HepG2 (cell line): ENCODE measurements around the gene POLR2J.

Source experiments
- CTCF ChIP-seq: sonication (generic); formaldehyde crosslinking; IDR thresholded peaks from 2 replicates; pipeline ENCODE4 v1.5.0; 2020; ENCODE audit warnings: mild to moderate bottlenecking, missing genetic modification reagents, moderate library complexity
- KDM5A ChIP-seq: fragments of 200-600 bp; sonication (generic); IDR thresholded peaks from 2 replicates; pipeline ENCODE4 v1.7.0; 2018; ENCODE audit warnings: antibody characterized with exemption, mild to moderate bottlenecking, low read length, borderline replicate concordance
- KLF16 ChIP-seq, 2 experiments: sonication (generic) in 1 of 2; formaldehyde crosslinking in 1 of 2; IDR thresholded peaks; 2 replicates each; pipeline versions ENCODE4 v1.6.1 to v1.8.0; 2016 to 2023; ENCODE audit warnings: missing genetic modification reagents in 2 of 2, missing compliant biosample characterization in 1 of 2
- MYC ChIP-seq: sonication (generic); formaldehyde crosslinking; IDR thresholded peaks from 2 replicates; pipeline ENCODE4 v1.9.0; 2021; ENCODE audit warnings: missing genetic modification reagents, borderline replicate concordance
- PTBP1 ChIP-seq: fragments of 200-400 bp; formaldehyde crosslinking; IDR thresholded peaks from 2 replicates; pipeline ENCODE4 v1.6.1; 2018; ENCODE audit warnings: low read length, low read depth; ENCODE audit not compliant: poor library complexity, severe bottlenecking
- RAD21 ChIP-seq: fragments of 450-650 bp; formaldehyde crosslinking; IDR thresholded peaks from 2 replicates; pipeline ENCODE4 v1.5.0; 2020; ENCODE audit warnings: mild to moderate bottlenecking
- SRSF9 ChIP-seq: fragments of 200-400 bp; formaldehyde crosslinking; IDR thresholded peaks from 2 replicates; pipeline ENCODE4 v1.6.1; 2018; ENCODE audit warnings: borderline replicate concordance, mild to moderate bottlenecking, low read depth, low read length; ENCODE audit not compliant: insufficient read depth, poor library complexity, severe bottlenecking
- ZNF414 ChIP-seq: sonication (generic); formaldehyde crosslinking; IDR thresholded peaks from 2 replicates; pipeline ENCODE4 v1.5.0; 2020; ENCODE audit warnings: missing genetic modification reagents
- ZNF430 ChIP-seq: sonication (generic); formaldehyde crosslinking; IDR thresholded peaks from 2 replicates; pipeline ENCODE4 v1.9.0; 2021; ENCODE audit warnings: mild to moderate bottlenecking, missing genetic modification reagents

GRCh38 chr7:102426268-102427018, 52.3 kb downstream of the POLR2J start:
- no peak for TF ChIP-seq SRSF9
- no peak for TF ChIP-seq PTBP1
- TF ChIP-seq KLF16 (CRISPR knock-in tag; IDR thresholded peaks at IDR 0.05) = no peak
- no peak for TF ChIP-seq ZNF430 (CRISPR knock-in tag)
- TF ChIP-seq RAD21 = no peak
- TF ChIP-seq MYC = no peak
- no peak for TF ChIP-seq CTCF
- no peak for TF ChIP-seq ZNF414
- no peak for TF ChIP-seq KDM5A
